ENCODE measurements around the gene UBE4A. TPM values are rescaled to one million over a fixed set of nuclear protein-coding genes. Genes with fewer than 3 reads are reported as not detected.

Gene UBE4A
- polyA plus RNA-seq, 1 of the 3 experiments (the other 2 are of a cell fraction): 7.7 TPM

GRCh38 chr11:118375978-118376377 lies 16.6 kb downstream of the UBE4A start (continued):
- TF ChIP-seq USF2 (IDR thresholded peaks at IDR 0.05; ENCODE audit: borderline replicate concordance, low read depth, low read length) (no peak), RXRA (IDR thresholded peaks at IDR 0.05; ENCODE audit: borderline replicate concordance, low read depth) (no peak), EZH2phosphoT487 (IDR thresholded peaks at IDR 0.05; ENCODE audit: borderline replicate concordance, low read depth) (no peak)

- no peak for DNase-seq
- Histone ChIP-seq H3K4me2 (no peak overlapping the region), H3K36me3 (replicated peaks in 1 of 2; ENCODE audit: control insufficient read depth in 1 of 2, insufficient read depth in 2 of 2, low read length in 1 of 2) (peaks cover 66 to 75% of the 10 kb centered on the region in 2 experiments), H3K79me2 (ENCODE audit: insufficient read depth) (no peaks in the 10 kb centered on the region), H3K4me3 (ENCODE audit: low read depth in 2 of 2, low read length in 1 of 2) (no peak overlapping the region), H3F3A (replicated peaks; ENCODE audit: insufficient read depth) (no peaks in the 10 kb centered on the region), H3K9me3 (no peaks in the 10 kb centered on the region), H4K20me1 (ENCODE audit: insufficient read depth) (no peaks in the 10 kb centered on the region), H3K27ac (ENCODE audit: low read depth in 2 of 2, low read length in 1 of 2) (no peak overlapping the region), H3K4me1 (ENCODE audit: control insufficient read depth in 1 of 2, insufficient read depth in 2 of 2, low read depth in 1 of 2, low read length in 1 of 2) (no peaks in the 10 kb centered on the region), H3K9me2 (no peaks in the 10 kb centered on the region), H3K27me3 (ENCODE audit: insufficient read depth) (no peaks in the 10 kb centered on the region), H3K9ac (no peak overlapping the region), H2AFZ (ENCODE audit: low read depth) (no peak overlapping the region)
- ChIA-PET POLR2A (no interaction called here), CTCF (no interaction called here)
- 92% methylated on average over 4 of the region's 4 CpGs for WGBS (ENCODE audit: low lambda C conversion rate)
- TF ChIP-seq TEAD4 (IDR thresholded peaks at IDR 0.05; ENCODE audit: borderline replicate concordance, insufficient read depth) (no peak), RCOR1 (IDR thresholded peaks at IDR 0.05; ENCODE audit: low read length) (no peak), PBX3 (IDR thresholded peaks at IDR 0.05) (no peak), NFIC (IDR thresholded peaks at IDR 0.05; ENCODE audit: borderline replicate concordance) (no peak), SMC3 (IDR thresholded peaks at IDR 0.05; ENCODE audit: low read depth, low read length) (no peak), FOXM1 (IDR thresholded peaks at IDR 0.05; ENCODE audit: low read depth) (no peak), JUND (IDR thresholded peaks at IDR 0.05) (no peak)
Measured at GRCh38 chr11:118379497-118379896, 20.1 kb downstream of the UBE4A start.

- H3K36me3 ChIP-seq (replicated peaks in 1 of 2; ENCODE audit: control insufficient read depth in 1 of 2, insufficient read depth in 2 of 2, low read length in 1 of 2): peaks cover 72 to 79% of the 10 kb centered on the region in 2 experiments
- POLR2A ChIA-PET: interaction anchor here (0.5 kb wide), 1 partner anchor 21 kb away, joined by 3 read pairs; no protein-coding TSS in a partner anchor
- H3K4me2 ChIP-seq: no peak overlapping the region
- DNase-seq: no peak
- TF ChIP-seq CHD2 (IDR thresholded peaks at IDR 0.05; ENCODE audit: low read length, partially characterized antibody) (no peak), FOXJ3 (CRISPR knock-in tag; IDR thresholded peaks at IDR 0.05) (no peak), USF2 (IDR thresholded peaks at IDR 0.05; ENCODE audit: borderline replicate concordance, low read depth, low read length) (no peak), RCOR1 (IDR thresholded peaks at IDR 0.05; ENCODE audit: low read length) (no peak), TEAD4 (IDR thresholded peaks at IDR 0.05; ENCODE audit: borderline replicate concordance, insufficient read depth) (no peak), TCF12 (IDR thresholded peaks at IDR 0.05) (no peak), CTCF (IDR thresholded peaks at IDR 0.05) (no peak), ZBTB33 (IDR thresholded peaks at IDR 0.05; ENCODE audit: borderline replicate concordance, low read depth) (no peak)
- no peaks in the 10 kb centered on the region for H3K79me2 ChIP-seq (ENCODE audit: insufficient read depth)
- H3K9me3 ChIP-seq: no peaks in the 10 kb centered on the region
- H3K27ac ChIP-seq (ENCODE audit: low read depth in 2 of 2, low read length in 1 of 2): no peak overlapping the region
- no peaks in the 10 kb centered on the region for H3K9me2 ChIP-seq
- no peaks in the 10 kb centered on the region for H3K4me1 ChIP-seq (ENCODE audit: control insufficient read depth in 1 of 2, insufficient read depth in 2 of 2, low read depth in 1 of 2, low read length in 1 of 2)
- no peak overlapping the region for H2AFZ ChIP-seq (ENCODE audit: low read depth)
- no peak overlapping the region for H3K4me3 ChIP-seq (ENCODE audit: low read depth in 2 of 2, low read length in 1 of 2)
- H3K9ac ChIP-seq: no peak overlapping the region
- H3K27me3 ChIP-seq (ENCODE audit: insufficient read depth): no peaks in the 10 kb centered on the region
- H4K20me1 ChIP-seq (ENCODE audit: insufficient read depth): no peaks in the 10 kb centered on the region
- CTCF ChIA-PET: interaction anchor here (0.9 kb wide), 1 partner anchor 108 kb away, joined by 3 read pairs; no protein-coding TSS in a partner anchor
- no peaks in the 10 kb centered on the region for H3F3A ChIP-seq (replicated peaks; ENCODE audit: insufficient read depth)
Measured at GRCh38 chr11:118380571-118380970, 21.2 kb downstream of the UBE4A start.

Data from SK-N-SH (cell line).